HEK293T (cell line): ENCODE results near the gene PSMG1.

Experiments
- BHLHE40 ChIP-seq: fragments of 450-650 bp; IDR thresholded peaks from 2 replicates; pipeline ENCODE4 v1.6.1; 2016; ENCODE audit warnings: mild to moderate bottlenecking, moderate library complexity, borderline replicate concordance
- FOXK2 ChIP-seq: fragments of 450-650 bp; IDR thresholded peaks from 2 replicates; pipeline ENCODE4 v1.6.1; 2016; ENCODE audit warnings: mild to moderate bottlenecking
- FOXM1 ChIP-seq: fragments of 450-650 bp; IDR thresholded peaks from 2 replicates; pipeline ENCODE4 v1.6.1; 2017; ENCODE audit warnings: mild to moderate bottlenecking, borderline replicate concordance
- SP1 ChIP-seq: fragments of 450-650 bp; IDR thresholded peaks from 2 replicates; pipeline ENCODE4 v1.6.1; 2017
- SUZ12 ChIP-seq: fragments of 450-650 bp; IDR thresholded peaks from 2 replicates; pipeline ENCODE4 v1.6.1; 2016; ENCODE audit warnings: mild to moderate bottlenecking

- TF ChIP-seq SP1 (no peak), SUZ12 (no peak), FOXK2 (no peak), BHLHE40 (no peak), FOXM1 (no peak)
Observed at GRCh38 chr21:39209334-39209688, 26.1 kb upstream of the PSMG1 start.
